HepG2 (cell line): ENCODE data around the gene MLYCD. TPM values are rescaled to one million over a fixed set of nuclear protein-coding genes. Genes with fewer than 3 reads are reported as not detected.

ENCODE experiments used
- AGO1 ChIP-seq: fragments of 200-400 bp; formaldehyde crosslinking; IDR thresholded peaks from 2 replicates; pipeline ENCODE4 v1.6.1; 2017; ENCODE audit warnings: mild to moderate bottlenecking, low read depth, low read length, moderate library complexity; ENCODE audit not compliant: poor library complexity, severe bottlenecking
- DZIP1 ChIP-seq: sonication (generic); formaldehyde crosslinking; IDR thresholded peaks from 2 replicates; pipeline ENCODE4 v1.5.0; 2020; ENCODE audit warnings: mild to moderate bottlenecking, missing genetic modification reagents
- HOXD1 ChIP-seq: sonication (generic); formaldehyde crosslinking; IDR thresholded peaks from 2 replicates; pipeline ENCODE4 v1.5.0; 2020; ENCODE audit warnings: missing genetic modification reagents
- KDM3A ChIP-seq: IDR thresholded peaks from 2 replicates; pipeline ENCODE4 v1.6.1; 2018; ENCODE audit warnings: low read depth, missing compliant biosample characterization
- NONO ChIP-seq, 2 experiments: fragments of 450-650 bp in 1 of 2; sonication (generic) in 1 of 2; formaldehyde crosslinking in 1 of 2; IDR thresholded peaks in 1 of 2; conservative IDR thresholded peaks in 1 of 2; 2 replicates each; pipeline versions ENCODE4 v1.6.1 to v1.8.0; 2017 to 2022; ENCODE audit warnings: mild to moderate bottlenecking in 1 of 2, missing genetic modification reagents in 1 of 2, moderate library complexity in 1 of 2
- PAX8 ChIP-seq: sonication (generic); formaldehyde crosslinking; IDR thresholded peaks from 2 replicates; pipeline ENCODE4 v1.8.0; 2022; ENCODE audit warnings: mild to moderate bottlenecking, missing genetic modification reagents, borderline replicate concordance
- TCF7 ChIP-seq: sonication (generic); IDR thresholded peaks from 2 replicates; pipeline ENCODE4 v1.6.1; 2016; ENCODE audit warnings: antibody characterized with exemption, low read depth
- ZBTB10 ChIP-seq: sonication (generic); formaldehyde crosslinking; IDR thresholded peaks from 2 replicates; pipeline ENCODE4 v1.4.0; 2020; ENCODE audit warnings: missing genetic modification reagents, borderline replicate concordance
- ZBTB39 ChIP-seq: sonication (generic); formaldehyde crosslinking; IDR thresholded peaks from 2 replicates; pipeline ENCODE4 v1.5.0; 2020; ENCODE audit warnings: missing genetic modification reagents
- ZNF251 ChIP-seq: sonication (generic); formaldehyde crosslinking; IDR thresholded peaks from 2 replicates; pipeline ENCODE4 v1.9.0; 2021; ENCODE audit warnings: mild to moderate bottlenecking, missing genetic modification reagents
- ZNF350 ChIP-seq: sonication (generic); formaldehyde crosslinking; IDR thresholded peaks from 2 replicates; pipeline ENCODE4 v1.4.0; 2020; ENCODE audit warnings: mild to moderate bottlenecking, low read depth, missing genetic modification reagents, borderline replicate concordance
- ZNF747 ChIP-seq: sonication (generic); formaldehyde crosslinking; IDR thresholded peaks from 2 replicates; pipeline ENCODE4 v1.8.1; 2023; ENCODE audit warnings: missing genetic modification reagents, mild to moderate bottlenecking, borderline replicate concordance
- ZNF75D ChIP-seq: sonication (generic); formaldehyde crosslinking; IDR thresholded peaks from 2 replicates; pipeline ENCODE4 v1.8.1; 2023; ENCODE audit warnings: missing genetic modification reagents, mild to moderate bottlenecking, borderline replicate concordance
- ZNF768 ChIP-seq: sonication (generic); formaldehyde crosslinking; IDR thresholded peaks from 2 replicates; pipeline ENCODE4 v1.4.0; 2020; ENCODE audit warnings: missing genetic modification reagents
- ZNF839 ChIP-seq: sonication (generic); formaldehyde crosslinking; IDR thresholded peaks from 2 replicates; pipeline ENCODE4 v1.4.0; 2020; ENCODE audit warnings: missing genetic modification reagents, mild to moderate bottlenecking, borderline replicate concordance
- polyA plus RNA-seq, 8 experiments: library from polyadenylated mRNA; depleted of rRNA in 3 of 8; stranded (reverse) in 7 of 8; unstranded in 1 of 8; fragments of >200 nt; fragmentation: Illumina TruSeq in 4 of 8; extraction: Trizol in 4 of 8; gene quantifications; 2 replicates each; pipeline versions ENCODE4 v1.2.1 to v1.2.3, GENCODE V29; 2011 to 2016; ENCODE audit warnings: low read depth in 4 of 8, missing spikeins in 1 of 8, mixed read lengths in 1 of 8; ENCODE audit not compliant: insufficient read depth in 1 of 8
- total RNA-seq, 5 experiments: library from RNA; depleted of rRNA; stranded (reverse); fragments of >200 nt; fragmentation: Illumina TruSeq; extraction: Trizol; gene quantifications; 2 replicates each; pipeline ENCODE4 v1.2.3, GENCODE V29; 2016; ENCODE audit warnings: low read depth in 1 of 5
- TF ChIP-seq, protein P1 (sequence below): IDR thresholded peaks from 2 replicates; pipeline ENCODE4 v1.6.1; 2018; ENCODE audit warnings: missing genetic modification reagents, mild to moderate bottlenecking, missing compliant biosample characterization
- TF ChIP-seq, protein P2 (sequence below): sonication (generic); formaldehyde crosslinking; IDR thresholded peaks from 2 replicates; pipeline ENCODE4 v1.4.0; 2020; ENCODE audit warnings: missing genetic modification reagents

MLYCD gene
- total and polyA plus RNA-seq, 2 of the 13 experiments (the other 11 are each of a cell fraction or from before 2014, with no cell fraction given) = 1.8 to 4.0 TPM

DNA sequence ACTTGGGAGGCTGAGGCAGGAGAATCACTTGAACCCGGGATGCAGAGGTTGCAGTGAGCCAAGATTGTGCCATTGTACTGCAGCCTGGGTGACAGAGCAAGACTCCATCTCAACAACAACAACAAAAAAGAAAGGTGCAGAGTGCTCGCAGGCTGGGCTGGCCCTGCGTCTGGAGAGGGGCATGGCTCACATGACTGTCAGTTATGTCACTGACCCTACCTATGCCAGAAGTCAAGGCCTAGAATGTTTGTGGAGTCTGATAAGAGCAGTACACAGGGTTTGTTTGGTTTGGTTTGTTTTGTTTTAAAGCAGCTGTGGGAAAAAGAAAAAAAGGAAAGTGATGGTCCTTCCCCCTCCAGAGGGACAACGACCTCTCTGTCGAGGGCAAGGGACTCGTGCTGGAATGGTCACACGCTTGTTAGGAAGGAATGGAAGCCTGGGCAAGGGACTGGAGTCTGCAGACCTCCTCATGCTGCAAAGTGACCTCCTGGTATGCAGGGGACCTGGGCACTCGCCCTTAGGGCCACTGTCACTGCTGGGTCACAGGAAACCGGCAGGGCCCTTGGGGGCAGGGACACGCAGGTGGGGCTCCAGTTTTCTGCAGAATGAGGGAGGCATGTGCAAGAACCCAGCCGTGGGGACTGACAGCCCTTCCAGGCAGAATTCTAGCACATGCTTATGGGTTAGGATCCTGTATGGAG, 44.0 kb downstream of the MLYCD start (continued):
- TF ChIP-seq, protein P1, sequence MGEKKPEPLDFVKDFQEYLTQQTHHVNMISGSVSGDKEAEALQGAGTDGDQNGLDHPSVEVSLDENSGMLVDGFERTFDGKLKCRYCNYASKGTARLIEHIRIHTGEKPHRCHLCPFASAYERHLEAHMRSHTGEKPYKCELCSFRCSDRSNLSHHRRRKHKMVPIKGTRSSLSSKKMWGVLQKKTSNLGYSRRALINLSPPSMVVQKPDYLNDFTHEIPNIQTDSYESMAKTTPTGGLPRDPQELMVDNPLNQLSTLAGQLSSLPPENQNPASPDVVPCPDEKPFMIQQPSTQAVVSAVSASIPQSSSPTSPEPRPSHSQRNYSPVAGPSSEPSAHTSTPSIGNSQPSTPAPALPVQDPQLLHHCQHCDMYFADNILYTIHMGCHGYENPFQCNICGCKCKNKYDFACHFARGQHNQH = peak; percentile 99
- TF ChIP-seq KDM3A (CRISPR knock-in tag) = peak; percentile 97; the same call in 1 of the 2 replicates
- TF ChIP-seq ZNF251 (CRISPR knock-in tag) = no peak
- TF ChIP-seq ZNF350 (CRISPR knock-in tag) = peak; percentile 98
- no peak for TF ChIP-seq NONO (IDR thresholded peaks at IDR 0.05)
- peak; percentile 98 for TF ChIP-seq NONO (CRISPR knock-in tag; conservative IDR thresholded peaks at IDR 0.05)
- no peak for TF ChIP-seq ZBTB39 (CRISPR knock-in tag)
- TF ChIP-seq ZNF75D (CRISPR knock-in tag) = no peak
- peak; percentile 92; the same call in 1 of the 2 replicates for TF ChIP-seq ZNF747 (CRISPR knock-in tag)
- no peak for TF ChIP-seq ZNF839 (CRISPR knock-in tag)
- peak; percentile 85 for TF ChIP-seq TCF7
- peak; percentile 41; the same call in 1 of the 2 replicates for TF ChIP-seq DZIP1
- TF ChIP-seq, protein P2, sequence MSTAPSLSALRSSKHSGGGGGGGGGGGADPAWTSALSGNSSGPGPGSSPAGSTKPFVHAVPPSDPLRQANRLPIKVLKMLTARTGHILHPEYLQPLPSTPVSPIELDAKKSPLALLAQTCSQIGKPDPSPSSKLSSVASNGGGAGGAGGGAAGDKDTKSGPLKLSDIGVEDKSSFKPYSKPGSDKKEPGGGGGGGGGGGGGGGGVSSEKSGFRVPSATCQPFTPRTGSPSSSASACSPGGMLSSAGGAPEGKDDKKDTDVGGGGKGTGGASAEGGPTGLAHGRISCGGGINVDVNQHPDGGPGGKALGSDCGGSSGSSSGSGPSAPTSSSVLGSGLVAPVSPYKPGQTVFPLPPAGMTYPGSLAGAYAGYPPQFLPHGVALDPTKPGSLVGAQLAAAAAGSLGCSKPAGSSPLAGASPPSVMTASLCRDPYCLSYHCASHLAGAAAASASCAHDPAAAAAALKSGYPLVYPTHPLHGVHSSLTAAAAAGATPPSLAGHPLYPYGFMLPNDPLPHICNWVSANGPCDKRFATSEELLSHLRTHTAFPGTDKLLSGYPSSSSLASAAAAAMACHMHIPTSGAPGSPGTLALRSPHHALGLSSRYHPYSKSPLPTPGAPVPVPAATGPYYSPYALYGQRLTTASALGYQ (CRISPR knock-in tag) = peak; percentile 100
- TF ChIP-seq ZNF768 (CRISPR knock-in tag) = no peak
- TF ChIP-seq ZBTB10 = no peak
- no peak for TF ChIP-seq AGO1
- no peak for TF ChIP-seq PAX8 (CRISPR knock-in tag)
- peak; percentile 72; the same call in 1 of the 2 replicates for TF ChIP-seq HOXD1 (CRISPR knock-in tag)
